Activated naive CD4-positive, alpha-beta T cell treated with anti-CD3 and anti-CD28 coated beads, Interleukin-2, amount 50 U/mL, for 72 hours (primary cell): ENCODE measurements around the gene TPGS1. TPM values are rescaled to one million over a fixed set of nuclear protein-coding genes. Genes with fewer than 3 reads are reported as not detected.

Source experiments
- ATAC-seq, 2 donors: fragments of 150-1000 bp; cut with Tn5 transposase; 2 replicates each; pipeline ENCODE4 v1.10.0; 2021; ENCODE audit warnings: mild to moderate bottlenecking in 2 of 2, moderate library complexity in 2 of 2
- DNase-seq, 2 donors: peaks; one replicate each; pipeline ENCODE4 v3.0.0; 2021 to 2022; ENCODE audit warnings: low spot score in 2 of 2
- H3K27ac Mint-ChIP-seq, 2 donors: one replicate each; pipeline ENCODE4 v1.8.0; 2022; ENCODE audit warnings: mild to moderate bottlenecking in 2 of 2, mixed read lengths in 2 of 2
- H3K36me3 Mint-ChIP-seq, 2 donors: one replicate each; pipeline ENCODE4 v1.8.0; 2022; ENCODE audit warnings: mixed read lengths in 2 of 2
- H3K9me3 Mint-ChIP-seq, 2 donors: one replicate each; pipeline ENCODE4 v1.8.0; 2022; ENCODE audit warnings: mixed read lengths in 2 of 2
- total RNA-seq, 2 donors: library from RNA; stranded (reverse); gene quantifications; one replicate each; pipeline ENCODE4 v1.2.3, GENCODE V29; 2022

Gene TPGS1
- total RNA-seq, 2 donors from 2014 or later: 5.9 to 10.2 TPM

GRCh38 chr19:560121-560520 is 52.8 kb downstream of the TPGS1 start:
- no peak for ATAC-seq
- H3K9me3 Mint-ChIP-seq: no peaks in the 10 kb centered on the region
- no peaks in the 10 kb centered on the region for H3K36me3 Mint-ChIP-seq
- H3K27ac Mint-ChIP-seq: no peak overlapping the region
- DNase-seq: no peak

- Mint-ChIP-seq H3K9me3 (no peaks in the 10 kb centered on the region), H3K36me3 (no peaks in the 10 kb centered on the region), H3K27ac (no peak overlapping the region)
- DNase-seq (no peak), ATAC-seq (no peak)
Measured at GRCh38 chr19:566403-566802, 59.1 kb downstream of the TPGS1 start.

DNA sequence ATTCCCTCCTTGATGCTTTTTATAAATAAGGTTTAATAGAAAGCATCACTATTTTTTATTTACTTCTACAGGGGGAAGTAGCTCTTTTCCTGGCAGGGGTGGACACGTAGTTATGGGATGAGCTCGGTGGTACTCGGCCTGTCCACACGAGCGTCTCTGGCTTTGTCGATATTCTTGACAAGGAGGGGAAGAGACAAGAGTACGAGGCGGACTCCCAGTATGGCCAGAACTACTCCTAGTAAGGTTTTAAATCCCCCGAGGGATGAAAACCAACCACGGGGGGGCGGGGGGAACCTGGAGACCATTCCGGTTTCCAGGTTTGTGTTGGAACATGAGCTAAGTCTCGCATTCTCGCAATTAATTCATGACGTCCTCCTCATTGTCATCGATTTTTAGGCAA is 59.5 kb downstream of the TPGS1 start:
- no peak for ATAC-seq
- no peak for DNase-seq
- no peaks in the 10 kb centered on the region for H3K36me3 Mint-ChIP-seq
- H3K9me3 Mint-ChIP-seq: no peaks in the 10 kb centered on the region
- no peak overlapping the region for H3K27ac Mint-ChIP-seq

- no peaks in the 10 kb centered on the region for H3K9me3 Mint-ChIP-seq
- ATAC-seq (no peak), DNase-seq (no peak)
- no peaks in the 10 kb centered on the region for H3K36me3 Mint-ChIP-seq
- no peak overlapping the region for H3K27ac Mint-ChIP-seq
Measured at GRCh38 chr19:567296-567900, 60.1 kb downstream of the TPGS1 start.

Other genes starting within 250 kb of the TPGS1 start
- gene PLPP2, start 216.1 kb upstream of the TPGS1 start, total RNA-seq: under 1 TPM; 0.87 to 0.95 TPM
- gene MIER2, start 162.7 kb upstream of the TPGS1 start, total RNA-seq: 10 to 100 TPM; 22.8 to 34.3 TPM
- under 1 TPM in 1 of 2 donors, not detected in 1; 0.54 TPM for gene C2CD4C, start 98.3 kb upstream of the TPGS1 start, total RNA-seq
- not detected for gene SHC2, start 46.5 kb upstream of the TPGS1 start, total RNA-seq
- under 1 TPM; 0.25 to 0.47 TPM for gene MADCAM1, start 11.0 kb upstream of the TPGS1 start, total RNA-seq
- 10 to 100 TPM; 46.3 to 59.6 TPM for gene CDC34, start 24.3 kb downstream of the TPGS1 start, total RNA-seq
- gene GZMM, start 36.6 kb downstream of the TPGS1 start, total RNA-seq: 10 to 100 TPM; 14.1 to 52.7 TPM
- gene BSG, start 65.1 kb downstream of the TPGS1 start, total RNA-seq: 100 to 1,000 TPM; 170 to 194 TPM
- gene HCN2, start 82.4 kb downstream of the TPGS1 start, total RNA-seq: under 1 TPM; 0.41 to 0.58 TPM
- gene POLRMT, start 126.0 kb downstream of the TPGS1 start, total RNA-seq: 10 to 100 TPM; 47.0 to 57.7 TPM
- gene FGF22, start 132.4 kb downstream of the TPGS1 start, total RNA-seq: not detected
- gene RNF126, start 155.7 kb downstream of the TPGS1 start, total RNA-seq: 10 to 100 TPM; 69.6 to 98.7 TPM
- 10 to 100 TPM in 1 of 2 donors, 1 to 10 TPM in 1; 4.1 to 10.1 TPM for gene FSTL3, start 168.9 kb downstream of the TPGS1 start, total RNA-seq
- gene PRSS57, start 188.0 kb downstream of the TPGS1 start, total RNA-seq: not detected
- gene PALM, start 201.4 kb downstream of the TPGS1 start, total RNA-seq: under 1 TPM in 1 of 2 donors, not detected in 1; 0.66 TPM
- under 1 TPM in 1 of 2 donors, not detected in 1; 0.50 TPM for gene MISP, start 243.6 kb downstream of the TPGS1 start, total RNA-seq